Ectodermal cell (in vitro differentiated cells): ENCODE measurements around the gene OR4D1. TPM values are rescaled to one million over a fixed set of nuclear protein-coding genes. Genes with fewer than 3 reads are reported as not detected.
"Not testable (repeated sequence)": the region's sequence is repeated elsewhere in the genome, so short reads cannot be mapped to it uniquely, and the experiment has no call there.

Experiments
- H3K27ac ChIP-seq: 2 replicates; pipeline ENCODE4 v1.7.0; 2013; ENCODE audit warnings: mild to moderate bottlenecking, low read depth, low read length; ENCODE audit not compliant: insufficient read depth, poor library complexity, severe bottlenecking
- H3K27me3 ChIP-seq: 2 replicates; pipeline ENCODE4 v1.7.0; 2013; ENCODE audit warnings: mild to moderate bottlenecking, low read length; ENCODE audit not compliant: insufficient read depth, control insufficient read depth, poor library complexity, severe bottlenecking
- H3K36me3 ChIP-seq: one replicate; pipeline ENCODE4 v1.7.0; 2013; ENCODE audit warnings: low read length; ENCODE audit not compliant: control insufficient read depth, insufficient read depth
- H3K4me1 ChIP-seq: one replicate; pipeline ENCODE4 v1.7.0; 2013; ENCODE audit warnings: low read length; ENCODE audit not compliant: control insufficient read depth, insufficient read depth
- H3K4me3 ChIP-seq: 2 replicates; pipeline ENCODE4 v1.7.0; 2013; ENCODE audit warnings: low read depth, low read length, control low read depth; ENCODE audit not compliant: insufficient read depth
- H3K9me3 ChIP-seq: 2 replicates; pipeline ENCODE4 v1.7.0; 2013; ENCODE audit warnings: mild to moderate bottlenecking, low read length, moderate library complexity; ENCODE audit not compliant: control insufficient read depth
- WGBS, 2 experiments: methylation state at CpG; one replicate each; pipeline ENCODE4 v1.1.7; 2013; ENCODE audit warnings: missing lambda C conversion rate in 2 of 2; 5-methylcytosine and 5-hydroxymethylcytosine counted together
- polyA plus RNA-seq, 4 experiments: library from polyadenylated mRNA; stranded (reverse); fragments of 50-300 nt; gene quantifications; one replicate each; pipeline ENCODE4 v1.2.3, GENCODE V29; 2013

OR4D1 gene
- 0.54 TPM for polyA plus RNA-seq (2013, experiment 1 of 4)
- 0.16 TPM for polyA plus RNA-seq (2013, experiment 2 of 4)
- 0.16 TPM for polyA plus RNA-seq (2013, experiment 3 of 4)
- 0.32 TPM for polyA plus RNA-seq (2013, experiment 4 of 4)

DNA sequence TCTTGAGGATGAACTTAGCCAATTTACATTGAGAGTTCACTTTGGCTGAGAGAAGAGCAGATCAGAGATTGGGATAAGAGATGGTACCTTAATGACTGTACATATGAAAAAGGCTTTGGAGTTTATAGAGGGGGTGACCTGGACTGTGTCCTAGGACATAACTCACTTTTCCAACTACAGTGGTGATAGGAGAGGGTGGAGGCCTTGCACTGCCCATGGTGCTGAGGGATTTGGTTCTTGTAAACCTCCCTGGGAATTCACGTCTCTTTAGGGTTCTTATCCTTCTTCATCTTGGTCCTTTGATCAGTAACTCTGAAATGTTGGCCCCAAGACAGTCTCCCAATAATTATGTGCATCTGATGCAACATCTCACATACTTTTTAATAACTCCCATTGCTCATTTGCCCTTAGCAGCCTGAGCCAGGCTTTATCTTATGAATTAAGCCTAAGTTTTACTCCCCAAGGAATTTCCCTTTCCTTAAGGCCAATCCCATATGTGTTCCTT, at the start of gene OR4D1:
OR4D1 (plus strand) TSS at position 455 of the 505 bp plus-strand sequence. CDS start 6,770 bp downstream, outside the sequence.
- H3K9me3 ChIP-seq, result no peaks in the 10 kb centered on the region
- no peak within 1 kb of the TSS for H3K27ac ChIP-seq
- 86 to 88% methylated on average over 1 of the region's 1 CpG for WGBS, 2 experiments
- no peaks in the 10 kb centered on the region for H3K4me1 ChIP-seq
- no peaks in the 10 kb centered on the region for H3K36me3 ChIP-seq
- H3K27me3 ChIP-seq, result peaks cover 39% of the 10 kb centered on the region
- H3K4me3 ChIP-seq, result no peak within 1 kb of the TSS

DNA sequence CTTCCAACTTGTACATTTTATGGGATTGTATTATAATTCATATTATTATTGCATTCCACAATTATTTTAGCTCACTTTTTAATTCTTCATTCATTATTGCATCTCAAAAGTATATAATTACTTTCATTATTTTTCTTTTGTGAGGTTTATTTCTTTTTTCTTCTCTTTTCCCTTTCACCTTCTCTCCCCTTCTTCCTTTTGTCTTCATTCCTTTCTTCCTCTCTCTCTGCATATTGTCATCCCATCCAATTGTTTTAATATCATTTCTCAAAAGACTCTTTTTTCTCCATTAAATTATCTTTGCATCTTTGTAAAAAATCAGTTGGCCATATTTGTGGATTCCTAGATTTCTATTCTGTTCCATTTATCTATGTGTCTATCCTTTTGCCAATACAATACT, 47.7 kb upstream of the OR4D1 start:
- Histone ChIP-seq H3K27ac (no peak overlapping the region), H3K36me3 (no peaks in the 10 kb centered on the region), H3K4me1 (no peaks in the 10 kb centered on the region), H3K4me3 (no peak overlapping the region), H3K27me3 (no peaks in the 10 kb centered on the region), H3K9me3 (no peaks in the 10 kb centered on the region)

DNA sequence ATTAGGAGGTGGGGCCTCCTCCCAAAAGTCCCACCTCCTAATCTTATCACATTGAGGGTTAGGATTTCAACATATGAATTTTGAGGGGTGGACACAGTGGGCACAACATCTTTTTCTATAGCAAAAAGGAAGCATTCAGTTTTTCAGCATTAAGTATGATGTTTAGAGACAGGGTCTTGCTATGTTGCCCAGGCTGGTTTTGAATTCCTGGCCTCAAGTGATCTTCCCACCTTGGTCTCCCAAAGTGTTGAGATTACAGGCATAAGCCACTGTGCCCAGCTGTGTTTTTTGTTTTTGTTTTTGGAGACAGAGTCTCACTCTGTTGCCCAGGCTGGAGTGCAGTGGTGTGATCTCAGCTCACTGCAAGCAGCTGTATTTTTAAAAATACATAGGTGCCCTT, 46.3 kb upstream of the OR4D1 start:
- H3K9me3 ChIP-seq, H3K27ac ChIP-seq, H3K36me3 ChIP-seq, H3K4me3 ChIP-seq, H3K27me3 ChIP-seq, H3K4me1 ChIP-seq: not testable (repeated sequence)

DNA sequence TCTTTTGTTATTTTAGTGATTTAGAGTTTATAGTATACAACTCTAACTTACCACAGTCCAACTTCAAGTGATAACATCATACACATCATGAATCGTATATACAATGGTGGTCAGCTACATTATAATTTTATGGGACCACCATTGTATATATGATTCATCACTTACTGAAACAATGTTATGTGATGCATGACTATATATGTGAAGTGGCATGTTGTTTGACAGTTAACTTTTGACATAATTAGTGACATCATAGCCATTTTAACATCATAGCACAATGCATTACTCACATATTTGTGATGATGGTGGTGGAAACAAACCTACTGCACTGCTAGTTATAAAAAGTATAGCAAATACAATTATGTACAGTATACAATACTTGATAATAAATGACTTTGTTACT, 43.1 kb upstream of the OR4D1 start:
- Histone ChIP-seq H3K9me3 (no peaks in the 10 kb centered on the region), H3K27me3 (no peaks in the 10 kb centered on the region), H3K4me1 (no peaks in the 10 kb centered on the region), H3K36me3 (no peaks in the 10 kb centered on the region), H3K4me3 (no peak overlapping the region), H3K27ac (no peak overlapping the region)
- WGBS, 2 experiments, result 100% methylated on average over 1 of the region's 1 CpG; no CpG with 5 or more reads in 1 of the 2 experiments

DNA sequence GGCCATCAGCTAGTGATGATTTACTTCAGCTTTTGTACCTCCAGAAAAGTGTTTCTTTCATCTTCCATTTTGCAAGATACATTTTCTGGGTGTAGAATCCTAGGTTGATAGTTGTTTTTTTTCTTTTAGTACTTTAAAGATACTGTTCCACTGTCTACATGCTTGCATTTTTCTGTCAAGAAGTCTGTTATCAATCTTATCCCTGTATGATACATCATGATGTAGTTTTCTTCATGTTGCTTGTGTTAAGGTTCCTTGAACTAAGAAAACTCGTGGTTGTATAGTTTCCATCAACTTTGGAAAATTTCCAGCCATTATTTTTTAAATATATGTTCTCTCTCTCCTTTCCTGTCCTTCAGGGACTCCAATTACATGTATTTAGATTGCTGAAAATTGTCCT, 40.9 kb upstream of the OR4D1 start:
- Histone ChIP-seq H3K27ac (no peak overlapping the region), H3K4me1 (no peaks in the 10 kb centered on the region), H3K27me3 (no peaks in the 10 kb centered on the region), H3K9me3 (no peaks in the 10 kb centered on the region), H3K4me3 (no peak overlapping the region), H3K36me3 (no peaks in the 10 kb centered on the region)
- 78% methylated on average over 1 of the region's 1 CpG; no CpG with 5 or more reads in 1 of the 2 experiments for WGBS, 2 experiments

DNA sequence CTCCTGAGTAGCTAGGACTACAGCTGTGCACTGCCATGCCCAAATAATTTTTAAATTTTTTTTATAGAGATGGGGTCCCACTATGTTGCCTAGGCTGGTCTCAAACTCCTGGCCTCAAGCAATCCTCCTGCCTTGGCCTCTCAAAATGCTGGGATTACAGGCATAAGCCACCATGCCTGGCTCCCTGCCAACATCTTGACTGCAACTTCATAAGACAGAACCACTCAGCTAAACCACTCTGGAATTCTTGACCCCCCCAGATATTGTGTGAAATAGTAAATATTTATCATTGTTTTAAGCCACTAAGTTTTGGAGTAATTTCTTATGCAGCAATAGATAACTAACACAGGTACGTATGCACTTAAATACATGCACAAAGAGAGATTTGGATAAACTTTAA, 39.0 kb upstream of the OR4D1 start:
- H3K4me1 ChIP-seq, result no peaks in the 10 kb centered on the region
- WGBS, 2 experiments, result 40% methylated on average over 1 of the region's 1 CpG; no CpG with 5 or more reads in 1 of the 2 experiments
- no peak overlapping the region for H3K27ac ChIP-seq

DNA sequence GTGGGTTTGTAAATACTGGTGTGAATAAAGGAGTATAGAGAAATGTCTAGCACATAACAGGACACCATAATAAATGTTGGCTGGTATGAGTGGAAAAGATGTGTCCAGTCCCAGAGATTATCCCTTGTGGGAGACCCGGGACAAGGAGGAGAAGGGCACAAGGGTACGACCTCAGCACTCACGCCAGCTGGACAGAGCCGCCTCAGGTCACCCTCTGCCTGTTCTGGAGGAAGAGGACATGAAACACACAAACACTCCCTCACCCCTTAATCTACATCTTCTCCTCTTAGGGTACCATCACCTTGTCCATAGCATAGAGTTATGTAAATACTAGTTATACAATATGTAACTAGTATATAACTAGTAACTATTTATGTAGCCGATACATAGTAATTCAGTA, 38.2 kb upstream of the OR4D1 start:
- Histone ChIP-seq H3K27ac (no peak overlapping the region), H3K4me3 (no peak overlapping the region), H3K27me3 (peaks cover 10% of the 10 kb centered on the region), H3K4me1 (no peaks in the 10 kb centered on the region), H3K36me3 (no peaks in the 10 kb centered on the region), H3K9me3 (no peaks in the 10 kb centered on the region)
- WGBS, 2 experiments, result 79 to 90% methylated on average over 3 to 5 of the region's 5 CpGs

More for the DNA sequence above, 39.0 kb upstream of the OR4D1 start:
- Histone ChIP-seq H3K4me3 (no peak overlapping the region), H3K36me3 (no peaks in the 10 kb centered on the region), H3K27me3 (peaks cover 4% of the 10 kb centered on the region), H3K9me3 (no peaks in the 10 kb centered on the region)

DNA sequence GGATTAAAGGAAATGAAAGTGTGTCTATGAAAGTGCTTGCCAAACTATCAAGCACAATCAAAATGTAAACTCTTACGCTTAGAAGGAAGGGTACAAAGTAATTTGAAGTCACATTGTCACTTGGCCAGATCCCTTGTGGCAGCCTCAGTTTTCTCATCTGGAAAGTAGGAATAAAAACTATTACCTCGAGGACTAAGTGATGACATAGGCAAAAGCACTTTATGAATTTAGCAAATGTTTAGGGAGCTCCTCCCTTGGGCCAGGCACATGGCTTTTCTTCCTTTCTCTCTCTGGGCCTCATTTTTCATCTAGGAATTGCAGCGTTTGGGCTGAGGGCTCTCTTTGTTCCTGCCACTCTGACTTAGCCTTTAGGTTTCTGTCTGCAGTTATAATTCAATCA, 36.5 kb upstream of the OR4D1 start:
- WGBS, 2 experiments, result 92 to 94% methylated on average over 3 of the region's 3 CpGs
- Histone ChIP-seq H3K9me3 (no peaks in the 10 kb centered on the region), H3K4me1 (no peaks in the 10 kb centered on the region), H3K36me3 (no peaks in the 10 kb centered on the region), H3K27me3 (peaks cover 10% of the 10 kb centered on the region), H3K4me3 (no peak overlapping the region), H3K27ac (no peak overlapping the region)

DNA sequence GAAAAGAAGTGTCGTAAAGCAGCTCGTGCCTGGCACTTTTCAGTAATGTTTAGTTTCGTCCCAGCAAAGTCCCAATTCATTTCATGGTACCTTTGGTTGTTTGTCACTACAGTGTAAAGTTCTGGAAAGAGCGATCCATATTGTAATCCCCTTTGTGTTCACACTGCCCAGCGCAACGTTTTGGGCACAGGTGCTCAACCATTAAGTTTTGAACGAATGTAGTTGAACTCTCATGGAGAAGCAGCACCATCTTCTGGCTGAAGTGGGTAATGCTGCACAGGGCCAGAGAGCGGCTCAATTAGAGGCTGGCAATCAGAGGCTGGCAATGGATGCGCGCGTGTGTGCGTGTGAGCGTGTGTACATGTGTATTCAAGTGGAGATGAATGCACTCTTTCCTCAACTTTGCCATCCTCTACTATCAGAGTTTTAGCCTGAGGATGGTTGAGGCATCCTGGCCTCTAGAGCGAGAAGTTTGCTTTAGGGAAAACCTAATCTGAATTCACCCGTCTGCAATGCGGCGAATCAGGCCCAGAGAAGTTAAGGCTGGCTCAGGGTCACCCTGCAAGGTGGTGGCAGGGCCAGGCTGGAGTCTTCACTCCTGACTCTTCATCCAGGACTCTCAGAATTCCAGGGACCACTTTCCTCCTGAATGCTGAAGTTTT, 35.1 kb upstream of the OR4D1 start:
- H3K4me1 ChIP-seq, result no peaks in the 10 kb centered on the region
- H3K27ac ChIP-seq, result no peak overlapping the region
- H3K9me3 ChIP-seq, result no peaks in the 10 kb centered on the region
- 48% methylated on average over 17 of the region's 17 CpGs for WGBS, 2 experiments
- no peak overlapping the region for H3K4me3 ChIP-seq
- no peaks in the 10 kb centered on the region for H3K36me3 ChIP-seq
- peaks cover 15% of the 10 kb centered on the region for H3K27me3 ChIP-seq

DNA sequence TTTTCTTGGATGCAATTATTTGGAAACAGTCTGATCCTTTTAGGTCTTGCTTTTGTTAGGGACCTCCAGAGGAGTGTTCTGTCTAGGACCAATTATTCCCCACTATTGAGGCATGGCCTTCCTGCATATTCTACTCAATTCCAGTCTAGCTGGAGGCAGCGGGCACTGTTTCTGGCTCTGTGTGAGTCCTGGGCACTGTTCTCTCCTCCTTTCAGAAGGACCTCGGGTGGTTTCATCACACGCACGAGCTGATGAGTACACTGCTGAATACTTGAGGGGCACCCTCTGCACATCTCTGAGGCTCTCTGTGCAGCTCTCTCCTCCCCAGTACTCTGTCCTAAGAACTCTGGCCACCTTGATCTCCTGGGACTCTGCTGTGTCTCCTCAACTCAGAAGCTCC, 34.2 kb upstream of the OR4D1 start:
- WGBS, 2 experiments, result 86 to 93% methylated on average over 4 of the region's 4 CpGs
- H3K27me3 ChIP-seq, result peaks cover 19% of the 10 kb centered on the region

More for the DNA sequence above, 34.2 kb upstream of the OR4D1 start:
- no peak overlapping the region for H3K27ac ChIP-seq
- no peaks in the 10 kb centered on the region for H3K4me1 ChIP-seq
- no peak overlapping the region for H3K4me3 ChIP-seq
- no peaks in the 10 kb centered on the region for H3K36me3 ChIP-seq
- H3K9me3 ChIP-seq, result no peaks in the 10 kb centered on the region
